GM12891 (cell line): ENCODE measurements around the gene NAALADL1.

Experiments used
- PAX5 ChIP-seq: IDR thresholded peaks from 2 replicates; pipeline ENCODE4 v1.6.1; 2011; ENCODE audit warnings: low read length, moderate library complexity, mild to moderate bottlenecking; ENCODE audit not compliant: insufficient read depth, severe bottlenecking
- POLR2A ChIP-seq: IDR thresholded peaks from 2 replicates; pipeline ENCODE4 v1.6.1; 2011; ENCODE audit warnings: low read depth, low read length, control low read depth
- POLR2AphosphoS5 ChIP-seq: IDR thresholded peaks from 2 replicates; pipeline ENCODE4 v1.6.1; 2011; ENCODE audit warnings: low read depth, low read length, control low read depth
- POU2F2 ChIP-seq: IDR thresholded peaks from 2 replicates; pipeline ENCODE4 v1.6.1; 2011; ENCODE audit warnings: low read depth, mild to moderate bottlenecking, control low read depth, low read length, moderate library complexity
- SPI1 ChIP-seq: IDR thresholded peaks from 2 replicates; pipeline ENCODE4 v1.6.1; 2011; ENCODE audit warnings: low read depth, low read length, control low read depth
- TAF1 ChIP-seq: IDR thresholded peaks from 2 replicates; pipeline ENCODE4 v1.6.1; 2011; ENCODE audit warnings: low read depth, low read length, control low read depth

GRCh38 chr11:65027213-65028067 is 30.9 kb downstream of the NAALADL1 start, which contains the start of gene SNX15:
- TF ChIP-seq TAF1 (no peak), POLR2A (0 out of 2 replicates have a peak, but pooled peaks have one; percentile 33), SPI1 (no peak), POLR2AphosphoS5 (no peak), POU2F2 (no peak; the same call in 1 of the 2 replicates), PAX5 (no peak)
